ENCODE results near the gene DDX43. TPM values are rescaled to one million over a fixed set of nuclear protein-coding genes. Genes with fewer than 3 reads are reported as not detected.
"Not testable (repeated sequence)": the region's sequence is repeated elsewhere in the genome, so short reads cannot be mapped to it uniquely, and the experiment has no call there.

The DDX43 gene
- total RNA-seq, 1 donor from 2014 or later, result not detected

- no peak overlapping the region for H3K4me3 ChIP-seq (ENCODE audit: insufficient read depth, low read depth, low read length)
- no peaks in the 10 kb centered on the region for H3K36me3 ChIP-seq (ENCODE audit: insufficient read depth, low read length)
- H3K4me1 ChIP-seq (ENCODE audit: insufficient read depth, low read length), result no peaks in the 10 kb centered on the region
- no peaks in the 10 kb centered on the region for H3K27me3 ChIP-seq (ENCODE audit: insufficient read depth, low read length)
- no peak overlapping the region for H3K27ac Mint-ChIP-seq (ENCODE audit: unreplicated experiment)
- no peak overlapping the region for H2AFZ ChIP-seq (ENCODE audit: low read depth, low read length)
- H4K20me1 ChIP-seq (ENCODE audit: insufficient read depth, low read length), result no peaks in the 10 kb centered on the region
- no peak for FAIRE-seq
- DNase-seq (ENCODE audit: low read depth), result no peak
- no peak overlapping the region for H3K4me3 Mint-ChIP-seq (ENCODE audit: unreplicated experiment)
- TF ChIP-seq EZH2 (IDR thresholded peaks at IDR 0.05; ENCODE audit: insufficient read depth, low read length), result no peak
- no peak for TF ChIP-seq CTCF (IDR thresholded peaks at IDR 0.05; ENCODE audit: insufficient read depth, low read depth, low read length)
- no peak overlapping the region for H3K27ac ChIP-seq (ENCODE audit: low read depth, low read length)
- H3K9ac ChIP-seq (ENCODE audit: low read length), result no peak overlapping the region
- no peak overlapping the region for H3K4me2 ChIP-seq (ENCODE audit: low read length)
- H3K36me3 Mint-ChIP-seq (ENCODE audit: low read depth, unreplicated experiment), result no peaks in the 10 kb centered on the region
- H3K27me3 Mint-ChIP-seq (ENCODE audit: low read depth, unreplicated experiment), result peaks cover 4% of the 10 kb centered on the region
- H3K9me3 ChIP-seq (ENCODE audit: insufficient read depth, low read depth, low read length), result no peaks in the 10 kb centered on the region
- H3K9me3 Mint-ChIP-seq (ENCODE audit: unreplicated experiment), result peaks cover 3% of the 10 kb centered on the region
- H3K4me1 Mint-ChIP-seq (ENCODE audit: low read depth, unreplicated experiment), result no peaks in the 10 kb centered on the region
- no peaks in the 10 kb centered on the region for H3K79me2 ChIP-seq (ENCODE audit: insufficient read depth, low read length)
These were observed 22.1 kb upstream of the DDX43 start for GRCh38 chr6:73372516-73372915.

- Histone ChIP-seq H3K9ac (ENCODE audit: low read length) (no peak overlapping the region), H3K27me3 (ENCODE audit: insufficient read depth, low read length) (no peaks in the 10 kb centered on the region), H3K4me3 (ENCODE audit: insufficient read depth, low read depth, low read length) (no peak overlapping the region), H3K36me3 (ENCODE audit: insufficient read depth, low read length) (no peaks in the 10 kb centered on the region), H4K20me1 (ENCODE audit: insufficient read depth, low read length) (no peaks in the 10 kb centered on the region), H2AFZ (ENCODE audit: low read depth, low read length) (no peak overlapping the region), H3K9me3 (ENCODE audit: insufficient read depth, low read depth, low read length) (no peaks in the 10 kb centered on the region), H3K27ac (ENCODE audit: low read depth, low read length) (no peak overlapping the region), H3K79me2 (ENCODE audit: insufficient read depth, low read length) (no peaks in the 10 kb centered on the region), H3K4me1 (ENCODE audit: insufficient read depth, low read length) (no peaks in the 10 kb centered on the region), H3K4me2 (ENCODE audit: low read length) (no peak overlapping the region)
- Mint-ChIP-seq H3K4me1 (ENCODE audit: low read depth, unreplicated experiment) (no peaks in the 10 kb centered on the region), H3K4me3 (ENCODE audit: unreplicated experiment) (no peak overlapping the region), H3K9me3 (ENCODE audit: unreplicated experiment) (peaks cover 3% of the 10 kb centered on the region), H3K36me3 (ENCODE audit: low read depth, unreplicated experiment) (no peaks in the 10 kb centered on the region), H3K27ac (ENCODE audit: unreplicated experiment) (no peak overlapping the region), H3K27me3 (ENCODE audit: low read depth, unreplicated experiment) (no peaks in the 10 kb centered on the region)
- no peak for DNase-seq (ENCODE audit: low read depth)
- no peak for TF ChIP-seq EZH2 (IDR thresholded peaks at IDR 0.05; ENCODE audit: insufficient read depth, low read length)
- no peak for TF ChIP-seq CTCF (IDR thresholded peaks at IDR 0.05; ENCODE audit: insufficient read depth, low read depth, low read length)
- no peak for FAIRE-seq
These were observed 19.4 kb upstream of the DDX43 start for GRCh38 chr6:73375216-73375615.

GRCh38 chr6:73377225-73377624 is 17.4 kb upstream of the DDX43 start:
- H3K4me1 Mint-ChIP-seq (ENCODE audit: low read depth, unreplicated experiment), result no peaks in the 10 kb centered on the region
- DNase-seq (ENCODE audit: low read depth) (no peak), FAIRE-seq (no peak)
- TF ChIP-seq CTCF (IDR thresholded peaks at IDR 0.05; ENCODE audit: insufficient read depth, low read depth, low read length) (no peak), EZH2 (IDR thresholded peaks at IDR 0.05; ENCODE audit: insufficient read depth, low read length) (no peak)
- no peak overlapping the region for H3K4me3 ChIP-seq (ENCODE audit: insufficient read depth, low read depth, low read length)
- no peak overlapping the region for H3K27ac ChIP-seq (ENCODE audit: low read depth, low read length)
- no peaks in the 10 kb centered on the region for H3K27me3 ChIP-seq (ENCODE audit: insufficient read depth, low read length)
- no peaks in the 10 kb centered on the region for H3K27me3 Mint-ChIP-seq (ENCODE audit: low read depth, unreplicated experiment)
- no peaks in the 10 kb centered on the region for H4K20me1 ChIP-seq (ENCODE audit: insufficient read depth, low read length)
- H3K79me2 ChIP-seq (ENCODE audit: insufficient read depth, low read length), result no peaks in the 10 kb centered on the region
- no peak overlapping the region for H3K9ac ChIP-seq (ENCODE audit: low read length)
- H3K4me3 Mint-ChIP-seq (ENCODE audit: unreplicated experiment), result no peak overlapping the region
- no peak overlapping the region for H3K27ac Mint-ChIP-seq (ENCODE audit: unreplicated experiment)
- no peak overlapping the region for H3K4me2 ChIP-seq (ENCODE audit: low read length)
- no peaks in the 10 kb centered on the region for H3K36me3 ChIP-seq (ENCODE audit: insufficient read depth, low read length)
- no peaks in the 10 kb centered on the region for H3K36me3 Mint-ChIP-seq (ENCODE audit: low read depth, unreplicated experiment)
- no peaks in the 10 kb centered on the region for H3K4me1 ChIP-seq (ENCODE audit: insufficient read depth, low read length)
- no peaks in the 10 kb centered on the region for H3K9me3 ChIP-seq (ENCODE audit: insufficient read depth, low read depth, low read length)
- no peaks in the 10 kb centered on the region for H3K9me3 Mint-ChIP-seq (ENCODE audit: unreplicated experiment)
- H2AFZ ChIP-seq (ENCODE audit: low read depth, low read length), result no peak overlapping the region

DNA sequence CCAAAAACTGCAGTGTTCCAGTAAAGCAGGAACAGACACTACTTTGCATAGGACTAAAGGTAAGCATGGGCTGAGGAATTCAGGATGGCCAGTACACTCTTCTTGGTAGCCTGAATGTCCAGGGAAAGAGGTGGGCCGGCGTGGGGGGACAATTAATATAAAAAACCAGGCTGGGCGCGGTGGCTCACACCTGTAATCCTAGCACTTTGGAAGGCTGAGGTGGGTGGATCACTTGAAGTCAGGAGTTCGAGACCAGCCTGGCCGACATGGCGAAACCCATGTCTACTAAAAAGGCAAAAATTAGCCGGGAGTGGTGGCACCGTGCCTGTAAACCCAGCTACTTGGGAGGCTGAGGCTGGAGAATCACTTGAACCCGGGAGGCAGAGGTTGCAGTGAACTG is 13.1 kb upstream of the DDX43 start:
- H3K36me3 ChIP-seq (ENCODE audit: insufficient read depth, low read length); H3K27me3 Mint-ChIP-seq (ENCODE audit: low read depth, unreplicated experiment); H3K9me3 Mint-ChIP-seq (ENCODE audit: unreplicated experiment); H3K4me1 ChIP-seq (ENCODE audit: insufficient read depth, low read length); FAIRE-seq; H2AFZ ChIP-seq (ENCODE audit: low read depth, low read length); H3K4me3 ChIP-seq (ENCODE audit: insufficient read depth, low read depth, low read length); H3K4me3 Mint-ChIP-seq (ENCODE audit: unreplicated experiment); H3K4me1 Mint-ChIP-seq (ENCODE audit: low read depth, unreplicated experiment); H3K9ac ChIP-seq (ENCODE audit: low read length); H3K27me3 ChIP-seq (ENCODE audit: insufficient read depth, low read length); H3K27ac ChIP-seq (ENCODE audit: low read depth, low read length); H3K27ac Mint-ChIP-seq (ENCODE audit: unreplicated experiment); H3K79me2 ChIP-seq (ENCODE audit: insufficient read depth, low read length); DNase-seq (ENCODE audit: low read depth); H3K4me2 ChIP-seq (ENCODE audit: low read length); H3K9me3 ChIP-seq (ENCODE audit: insufficient read depth, low read depth, low read length); H3K36me3 Mint-ChIP-seq (ENCODE audit: low read depth, unreplicated experiment); H4K20me1 ChIP-seq (ENCODE audit: insufficient read depth, low read length): not testable (repeated sequence)

Measured in astrocyte (in vitro differentiated cells and primary cell).